ENCODE measurements around the gene OR4D11.
"Not testable (repeated sequence)": the region's sequence is repeated elsewhere in the genome, so short reads cannot be mapped to it uniquely, and the experiment has no call there.

Gene OR4D11

GRCh38 chr11:59528711-59529110 is 25.3 kb downstream of the OR4D11 start:
- TF ChIP-seq CTCF (IDR thresholded peaks at IDR 0.05; ENCODE audit: low read depth, low read length, missing control alignments) = no peak
- DNase-seq (ENCODE audit: low read depth) = no peak

GRCh38 chr11:59532620-59533019 is 29.2 kb downstream of the OR4D11 start:
- H3K4me3 ChIP-seq (ENCODE audit: low read depth, low read length) = no peak overlapping the region
- DNase-seq (ENCODE audit: low read depth) = no peak
- TF ChIP-seq CTCF (IDR thresholded peaks at IDR 0.05; ENCODE audit: low read depth, low read length, missing control alignments) = no peak

More at GRCh38 chr11:59528711-59529110, 25.3 kb downstream of the OR4D11 start:
- H3K4me3 ChIP-seq (ENCODE audit: low read depth, low read length) = no peak overlapping the region

- DNase-seq (ENCODE audit: low read depth) = no peak
- H3K4me3 ChIP-seq (ENCODE audit: low read depth, low read length) = no peak overlapping the region
- TF ChIP-seq CTCF (IDR thresholded peaks at IDR 0.05; ENCODE audit: low read depth, low read length, missing control alignments) = no peak
Observed at GRCh38 chr11:59534676-59535075, 31.3 kb downstream of the OR4D11 start.

GRCh38 chr11:59542142-59542810 is 38.9 kb downstream of the OR4D11 start:
- TF ChIP-seq CTCF (IDR thresholded peaks at IDR 0.05; ENCODE audit: low read depth, low read length, missing control alignments) = no peak
- DNase-seq (ENCODE audit: low read depth) = no peak
- H3K4me3 ChIP-seq (ENCODE audit: low read depth, low read length) = no peak overlapping the region

- not testable (repeated sequence) for H3K4me3 ChIP-seq (ENCODE audit: low read depth, low read length); DNase-seq (ENCODE audit: low read depth)
Observed at GRCh38 chr11:59543713-59544112, 40.3 kb downstream of the OR4D11 start.

- no peak overlapping the region for H3K4me3 ChIP-seq (ENCODE audit: low read depth, low read length)
- no peak for TF ChIP-seq CTCF (IDR thresholded peaks at IDR 0.05; ENCODE audit: low read depth, low read length, missing control alignments)
- DNase-seq (ENCODE audit: low read depth) = no peak
Observed at GRCh38 chr11:59544869-59545178, 41.4 kb downstream of the OR4D11 start.

- no peak for DNase-seq (ENCODE audit: low read depth)
- no peak for TF ChIP-seq CTCF (IDR thresholded peaks at IDR 0.05; ENCODE audit: low read depth, low read length, missing control alignments)
- H3K4me3 ChIP-seq (ENCODE audit: low read depth, low read length) = no peak overlapping the region
Observed at GRCh38 chr11:59545179-59546020, 42.0 kb downstream of the OR4D11 start.

- not testable (repeated sequence) for H3K4me3 ChIP-seq (ENCODE audit: low read depth, low read length); DNase-seq (ENCODE audit: low read depth)
Observed at GRCh38 chr11:59547605-59548308, 44.4 kb downstream of the OR4D11 start.

Measured in GM12864 (cell line).